Activated naive CD4-positive, alpha-beta T cell treated with anti-CD3 and anti-CD28 coated beads, Interleukin-2, amount 50 U/mL, for 72 hours (primary cell): Measurements from ENCODE around the gene DNAH14. TPM values are rescaled to one million over a fixed set of nuclear protein-coding genes. Genes with fewer than 3 reads are reported as not detected.
A peak's percentile ranks its signal among the peaks of the same experiment; 100 is the strongest.

ENCODE experiments used
- ATAC-seq, 2 donors: fragments of 150-1000 bp; cut with Tn5 transposase; 2 replicates each; pipeline ENCODE4 v1.10.0; 2021; ENCODE audit warnings: mild to moderate bottlenecking in 2 of 2, moderate library complexity in 2 of 2
- DNase-seq, 2 donors: peaks; one replicate each; pipeline ENCODE4 v3.0.0; 2021 to 2022; ENCODE audit warnings: low spot score in 2 of 2
- H3K27ac Mint-ChIP-seq, 2 donors: one replicate each; pipeline ENCODE4 v1.8.0; 2022; ENCODE audit warnings: mild to moderate bottlenecking in 2 of 2, mixed read lengths in 2 of 2
- H3K36me3 Mint-ChIP-seq, 2 donors: one replicate each; pipeline ENCODE4 v1.8.0; 2022; ENCODE audit warnings: mixed read lengths in 2 of 2
- H3K9me3 Mint-ChIP-seq, 2 donors: one replicate each; pipeline ENCODE4 v1.8.0; 2022; ENCODE audit warnings: mixed read lengths in 2 of 2
- total RNA-seq, 2 donors: library from RNA; stranded (reverse); gene quantifications; one replicate each; pipeline ENCODE4 v1.2.3, GENCODE V29; 2022

Gene DNAH14
- total RNA-seq, 2 donors from 2014 or later = 1.2 to 2.0 TPM

- Mint-ChIP-seq H3K9me3 (no peaks in the 10 kb centered on the region), H3K36me3 (peaks cover 5 to 36% of the 10 kb centered on the region in 2 donors), H3K27ac (no peak overlapping the region)
- DNase-seq = no peak
- no peak for ATAC-seq
These were observed 478.3 kb downstream of the DNAH14 start for GRCh38 chr1:225407755-225408154.

- no peaks in the 10 kb centered on the region for H3K9me3 Mint-ChIP-seq
- DNase-seq (no peak), ATAC-seq (no peak)
- H3K36me3 Mint-ChIP-seq = peaks cover 5 to 31% of the 10 kb centered on the region in 2 donors
- no peak overlapping the region for H3K27ac Mint-ChIP-seq
These were observed 478.8 kb downstream of the DNAH14 start for GRCh38 chr1:225408249-225408648.

GRCh38 chr1:225409051-225409450 is 479.6 kb downstream of the DNAH14 start:
- Mint-ChIP-seq H3K36me3 (peaks cover 5 to 23% of the 10 kb centered on the region in 2 donors), H3K9me3 (no peaks in the 10 kb centered on the region), H3K27ac (no peak overlapping the region)
- no peak for DNase-seq
- ATAC-seq = no peak

GRCh38 chr1:225410036-225410435 is 480.6 kb downstream of the DNAH14 start:
- Mint-ChIP-seq H3K9me3 (no peaks in the 10 kb centered on the region), H3K36me3 (peaks cover 5 to 30% of the 10 kb centered on the region in 2 donors), H3K27ac (no peak overlapping the region)
- DNase-seq (no peak), ATAC-seq (no peak)

GRCh38 chr1:225412321-225412720 is 482.8 kb downstream of the DNAH14 start:
- Mint-ChIP-seq H3K27ac (no peak overlapping the region), H3K36me3 (peaks cover 5 to 39% of the 10 kb centered on the region in 2 donors), H3K9me3 (no peaks in the 10 kb centered on the region)
- DNase-seq = no peak
- ATAC-seq = no peak

GRCh38 chr1:225412803-225413351 is 483.4 kb downstream of the DNAH14 start:
- Mint-ChIP-seq H3K27ac (no peak overlapping the region), H3K9me3 (no peaks in the 10 kb centered on the region), H3K36me3 (peaks cover 9 to 43% of the 10 kb centered on the region in 2 donors)
- no peak for DNase-seq
- ATAC-seq = no peak

GRCh38 chr1:225413708-225414375 is 484.4 kb downstream of the DNAH14 start:
- DNase-seq (no peak), ATAC-seq (no peak)
- H3K36me3 Mint-ChIP-seq = peaks cover 10 to 53% of the 10 kb centered on the region in 2 donors
- H3K9me3 Mint-ChIP-seq = no peaks in the 10 kb centered on the region
- no peak overlapping the region for H3K27ac Mint-ChIP-seq

- ATAC-seq (no peak), DNase-seq (no peak)
- no peaks in the 10 kb centered on the region for H3K9me3 Mint-ChIP-seq
- H3K36me3 Mint-ChIP-seq = peaks cover 9 to 49% of the 10 kb centered on the region in 2 donors
- H3K27ac Mint-ChIP-seq = no peak overlapping the region
These were observed 485.8 kb downstream of the DNAH14 start for GRCh38 chr1:225415307-225415706.

- Mint-ChIP-seq H3K27ac (no peak overlapping the region), H3K9me3 (no peaks in the 10 kb centered on the region), H3K36me3 (peaks cover 5 to 47% of the 10 kb centered on the region in 2 donors)
- no peak for DNase-seq
- no peak for ATAC-seq
These were observed 486.7 kb downstream of the DNAH14 start for GRCh38 chr1:225415967-225416745.

GRCh38 chr1:225418059-225418458 is 488.6 kb downstream of the DNAH14 start:
- ATAC-seq (no peak), DNase-seq (no peak)
- peaks cover 10 to 56% of the 10 kb centered on the region in 2 donors for H3K36me3 Mint-ChIP-seq
- H3K9me3 Mint-ChIP-seq = no peaks in the 10 kb centered on the region
- H3K27ac Mint-ChIP-seq = no peak overlapping the region

- DNase-seq (no peak), ATAC-seq (no peak)
- Mint-ChIP-seq H3K9me3 (no peaks in the 10 kb centered on the region), H3K36me3 (peaks cover 12 to 61% of the 10 kb centered on the region in 2 donors), H3K27ac (no peak overlapping the region)
These were observed 489.1 kb downstream of the DNAH14 start for GRCh38 chr1:225418598-225418997.

GRCh38 chr1:225422031-225422605 is 492.6 kb downstream of the DNAH14 start:
- ATAC-seq (no peak), DNase-seq (no peak)
- Mint-ChIP-seq H3K27ac (no peak overlapping the region), H3K9me3 (no peaks in the 10 kb centered on the region), H3K36me3 (peaks cover 24 to 57% of the 10 kb centered on the region in 2 donors)

GRCh38 chr1:225422795-225423517 is 493.5 kb downstream of the DNAH14 start:
- H3K36me3 Mint-ChIP-seq = peaks cover 21 to 53% of the 10 kb centered on the region in 2 donors
- no peak for DNase-seq
- ATAC-seq = no peak

GRCh38 chr1:225423518-225423855 is 494.0 kb downstream of the DNAH14 start:
- Mint-ChIP-seq H3K27ac (peak overlapping the region in 1 of 2 donors; percentile 55), H3K9me3 (no peaks in the 10 kb centered on the region), H3K36me3 (peaks cover 21 to 48% of the 10 kb centered on the region in 2 donors)
- DNase-seq (no peak), ATAC-seq (no peak)

More at GRCh38 chr1:225422795-225423517, 493.5 kb downstream of the DNAH14 start:
- Mint-ChIP-seq H3K27ac (peak overlapping the region in 1 of 2 donors; percentile 93), H3K9me3 (no peaks in the 10 kb centered on the region)

GRCh38 chr1:225424562-225425200 is 495.2 kb downstream of the DNAH14 start:
- Mint-ChIP-seq H3K36me3 (peaks cover 21 to 40% of the 10 kb centered on the region in 2 donors), H3K9me3 (no peaks in the 10 kb centered on the region), H3K27ac (no peak overlapping the region)
- DNase-seq = no peak
- ATAC-seq = no peak

GRCh38 chr1:225425201-225425786 is 495.8 kb downstream of the DNAH14 start:
- H3K36me3 Mint-ChIP-seq = peaks cover 21 to 36% of the 10 kb centered on the region in 2 donors
- no peak for ATAC-seq

More at GRCh38 chr1:225425201-225425786, 495.8 kb downstream of the DNAH14 start:
- Mint-ChIP-seq H3K27ac (peak overlapping the region in 1 of 2 donors; percentile 73), H3K9me3 (no peaks in the 10 kb centered on the region)
- DNase-seq = no peak
